ENCODE data around the gene CATSPERD. TPM values are rescaled to one million over a fixed set of nuclear protein-coding genes. Genes with fewer than 3 reads are reported as not detected.

The CATSPERD gene
- total and polyA plus RNA-seq, 9 of the 15 experiments (the other 6 are each of a cell fraction or from before 2014, with no cell fraction given) = not detected

- TF ChIP-seq, protein P1, sequence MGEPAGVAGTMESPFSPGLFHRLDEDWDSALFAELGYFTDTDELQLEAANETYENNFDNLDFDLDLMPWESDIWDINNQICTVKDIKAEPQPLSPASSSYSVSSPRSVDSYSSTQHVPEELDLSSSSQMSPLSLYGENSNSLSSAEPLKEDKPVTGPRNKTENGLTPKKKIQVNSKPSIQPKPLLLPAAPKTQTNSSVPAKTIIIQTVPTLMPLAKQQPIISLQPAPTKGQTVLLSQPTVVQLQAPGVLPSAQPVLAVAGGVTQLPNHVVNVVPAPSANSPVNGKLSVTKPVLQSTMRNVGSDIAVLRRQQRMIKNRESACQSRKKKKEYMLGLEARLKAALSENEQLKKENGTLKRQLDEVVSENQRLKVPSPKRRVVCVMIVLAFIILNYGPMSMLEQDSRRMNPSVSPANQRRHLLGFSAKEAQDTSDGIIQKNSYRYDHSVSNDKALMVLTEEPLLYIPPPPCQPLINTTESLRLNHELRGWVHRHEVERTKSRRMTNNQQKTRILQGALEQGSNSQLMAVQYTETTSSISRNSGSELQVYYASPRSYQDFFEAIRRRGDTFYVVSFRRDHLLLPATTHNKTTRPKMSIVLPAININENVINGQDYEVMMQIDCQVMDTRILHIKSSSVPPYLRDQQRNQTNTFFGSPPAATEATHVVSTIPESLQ (CRISPR knock-in tag; IDR thresholded peaks at IDR 0.05) = no peak
- TF ChIP-seq CHD1 (IDR thresholded peaks at IDR 0.05; ENCODE audit: low read length) (no peak), SREBF1 (IDR thresholded peaks at IDR 0.05; ENCODE audit: borderline replicate concordance, low read depth, low read length) (no peak), MAFK (IDR thresholded peaks at IDR 0.05; ENCODE audit: low read length) (no peak), CTBP1 (IDR thresholded peaks at IDR 0.05; ENCODE audit: borderline replicate concordance) (no peak), ESRRB (CRISPR knock-in tag; IDR thresholded peaks at IDR 0.05; ENCODE audit: borderline replicate concordance) (no peak), KHSRP (IDR thresholded peaks at IDR 0.05) (no peak), ZNF511 (CRISPR knock-in tag; IDR thresholded peaks at IDR 0.05) (no peak), NFXL1 (CRISPR knock-in tag; IDR thresholded peaks at IDR 0.05) (no peak), BACH1 (tag; IDR thresholded peaks at IDR 0.05) (no peak), PKNOX1 (IDR thresholded peaks at IDR 0.05) (peak; percentile 85), RREB1 (CRISPR knock-in tag; IDR thresholded peaks at IDR 0.05) (no peak), ERF (CRISPR knock-in tag; IDR thresholded peaks at IDR 0.05) (no peak)
- TF ChIP-seq, protein P2, sequence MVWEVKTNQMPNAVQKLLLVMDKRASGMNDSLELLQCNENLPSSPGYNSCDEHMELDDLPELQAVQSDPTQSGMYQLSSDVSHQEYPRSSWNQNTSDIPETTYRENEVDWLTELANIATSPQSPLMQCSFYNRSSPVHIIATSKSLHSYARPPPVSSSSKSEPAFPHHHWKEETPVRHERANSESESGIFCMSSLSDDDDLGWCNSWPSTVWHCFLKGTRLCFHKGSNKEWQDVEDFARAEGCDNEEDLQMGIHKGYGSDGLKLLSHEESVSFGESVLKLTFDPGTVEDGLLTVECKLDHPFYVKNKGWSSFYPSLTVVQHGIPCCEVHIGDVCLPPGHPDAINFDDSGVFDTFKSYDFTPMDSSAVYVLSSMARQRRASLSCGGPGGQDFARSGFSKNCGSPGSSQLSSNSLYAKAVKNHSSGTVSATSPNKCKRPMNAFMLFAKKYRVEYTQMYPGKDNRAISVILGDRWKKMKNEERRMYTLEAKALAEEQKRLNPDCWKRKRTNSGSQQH (CRISPR knock-in tag; IDR thresholded peaks at IDR 0.05) = no peak
- TF ChIP-seq, protein P3, sequence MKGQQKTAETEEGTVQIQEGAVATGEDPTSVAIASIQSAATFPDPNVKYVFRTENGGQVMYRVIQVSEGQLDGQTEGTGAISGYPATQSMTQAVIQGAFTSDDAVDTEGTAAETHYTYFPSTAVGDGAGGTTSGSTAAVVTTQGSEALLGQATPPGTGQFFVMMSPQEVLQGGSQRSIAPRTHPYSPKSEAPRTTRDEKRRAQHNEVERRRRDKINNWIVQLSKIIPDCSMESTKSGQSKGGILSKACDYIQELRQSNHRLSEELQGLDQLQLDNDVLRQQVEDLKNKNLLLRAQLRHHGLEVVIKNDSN (CRISPR knock-in tag; IDR thresholded peaks at IDR 0.05) = peak; percentile 39; the same call in 1 of the 2 replicates
Observed at GRCh38 chr19:5826531-5827341, 106.3 kb downstream of the CATSPERD start (continued).

Measured in K562 (cell line).